Keratinocyte (primary cell): ENCODE measurements around the gene BSPH1. TPM values are rescaled to one million over a fixed set of nuclear protein-coding genes. Genes with fewer than 3 reads are reported as not detected.

ENCODE experiments used
- DNase-seq: peaks from one replicate; pipeline ENCODE4 v3.0.0-alpha.2; 2011; ENCODE audit warnings: low read depth, missing footprints, low spot score
- FAIRE-seq: peaks from 2 replicates; lab custom pipeline; 2011; peaks lifted over from hg19 to GRCh38; lab: Jason Lieb, UNC
- H2AFZ ChIP-seq: 2 replicates; pipeline ENCODE4 v1.6.0; 2012; ENCODE audit warnings: low read length, control low read depth, inconsistent platforms; ENCODE audit not compliant: control insufficient read depth
- H3K27ac ChIP-seq: 2 replicates; pipeline ENCODE4 v1.5.1; 2011; ENCODE audit warnings: low read length; ENCODE audit not compliant: control insufficient read depth, insufficient read depth
- H3K27me3 ChIP-seq: 3 replicates; pipeline ENCODE4 v1.6.0; 2011; ENCODE audit warnings: low read length; ENCODE audit not compliant: control insufficient read depth, insufficient read depth; ENCODE audit errors: extremely low read depth
- H3K36me3 ChIP-seq, 2 experiments: 2 replicates in 1 of 2; 3 replicates in 1 of 2; pipeline ENCODE4 v1.5.1; 2011; ENCODE audit warnings: low read length in 2 of 2, mild to moderate bottlenecking in 1 of 2; ENCODE audit not compliant: control insufficient read depth in 2 of 2, insufficient read depth in 2 of 2; ENCODE audit errors: extremely low read depth in 1 of 2
- H3K4me1 ChIP-seq: 3 replicates; pipeline ENCODE4 v1.5.1; 2011; ENCODE audit warnings: low read length; ENCODE audit not compliant: control insufficient read depth, insufficient read depth; ENCODE audit errors: extremely low read depth
- H3K4me2 ChIP-seq: 3 replicates; pipeline ENCODE4 v1.6.0; 2011; ENCODE audit warnings: low read depth, low read length; ENCODE audit not compliant: control insufficient read depth, insufficient read depth; ENCODE audit errors: extremely low read depth
- H3K4me3 ChIP-seq, 3 experiments: fragments of 200-600 bp in 1 of 3; sonication (generic) in 1 of 3; 2 replicates in 2 of 3; 3 replicates in 1 of 3; pipeline ENCODE4 v1.5.1; 2011 to 2016; ENCODE audit warnings: low read length in 3 of 3, mild to moderate bottlenecking in 3 of 3, control low read depth in 2 of 3, inconsistent platforms in 1 of 3, low read depth in 1 of 3, mixed read lengths in 1 of 3, mixed run types in 1 of 3, moderate library complexity in 1 of 3; ENCODE audit not compliant: control insufficient read depth in 2 of 3, insufficient read depth in 2 of 3; ENCODE audit errors: extremely low read depth in 1 of 3
- H3K79me2 ChIP-seq: 2 replicates; pipeline ENCODE4 v1.6.0; 2012; ENCODE audit warnings: low read length; ENCODE audit not compliant: control insufficient read depth, insufficient read depth
- H3K9ac ChIP-seq: 3 replicates; pipeline ENCODE4 v1.6.0; 2011; ENCODE audit warnings: low read length; ENCODE audit not compliant: control insufficient read depth, insufficient read depth; ENCODE audit errors: extremely low read depth
- H3K9me1 ChIP-seq: 3 replicates; pipeline ENCODE4 v1.6.0; 2011; ENCODE audit warnings: low read length; ENCODE audit not compliant: control insufficient read depth, insufficient read depth; ENCODE audit errors: extremely low read depth
- H3K9me3 ChIP-seq: 2 replicates; pipeline ENCODE4 v1.5.1; 2012; ENCODE audit warnings: low read depth, low read length; ENCODE audit not compliant: control insufficient read depth
- H4K20me1 ChIP-seq: 3 replicates; pipeline ENCODE4 v1.6.0; 2011; ENCODE audit warnings: low read length; ENCODE audit not compliant: control insufficient read depth, insufficient read depth; ENCODE audit errors: extremely low read depth
- EZH2 ChIP-seq: IDR thresholded peaks from one replicate; pipeline ENCODE4 v1.6.1; 2012; ENCODE audit warnings: inconsistent platforms, mild to moderate bottlenecking, low read length, moderate library complexity
- dilution Hi-C: fragments of 300-500 bp; cut with MboI; formaldehyde crosslinking; loops from one replicate; pipeline ENCODE4 v1.7.0; 2020; ENCODE audit warnings: low sequenced_read_pairs; ENCODE audit not compliant: extremely low pct_ligation_motif_present
- polyA plus RNA-seq, 5 experiments: library from polyadenylated mRNA; depleted of rRNA in 3 of 5; stranded (reverse) in 3 of 5; stranded (forward) in 1 of 5; unstranded in 1 of 5; fragments of >200 nt; gene quantifications; 1 replicate in 1 of 5; 2 replicates in 3 of 5; 3 replicates in 1 of 5; pipeline versions ENCODE4 v1.2.1 to v1.2.3, GENCODE V29; 2011 to 2012; ENCODE audit warnings: missing spikeins in 2 of 5, low read depth in 1 of 5, low replicate concordance in 1 of 5
- TF ChIP-seq, protein P1 (sequence below), 3 experiments: IDR thresholded peaks in 1 of 3; conservative IDR thresholded peaks in 1 of 3; optimal IDR thresholded peaks in 1 of 3; 2 replicates in 2 of 3; 3 replicates in 1 of 3; pipeline versions ENCODE3 to v1.5.1; 2011; ENCODE audit warnings: low read length in 3 of 3, mild to moderate bottlenecking in 3 of 3, moderate library complexity in 2 of 3, control low read depth in 1 of 3, inconsistent platforms in 1 of 3; ENCODE audit not compliant: insufficient read depth in 2 of 3; ENCODE audit errors: extremely low read depth in 1 of 3

The BSPH1 gene
- polyA plus RNA-seq, 1 donor (not counting 4 experiments of a cell fraction or from before 2014, with no cell fraction given) = not detected

DNA sequence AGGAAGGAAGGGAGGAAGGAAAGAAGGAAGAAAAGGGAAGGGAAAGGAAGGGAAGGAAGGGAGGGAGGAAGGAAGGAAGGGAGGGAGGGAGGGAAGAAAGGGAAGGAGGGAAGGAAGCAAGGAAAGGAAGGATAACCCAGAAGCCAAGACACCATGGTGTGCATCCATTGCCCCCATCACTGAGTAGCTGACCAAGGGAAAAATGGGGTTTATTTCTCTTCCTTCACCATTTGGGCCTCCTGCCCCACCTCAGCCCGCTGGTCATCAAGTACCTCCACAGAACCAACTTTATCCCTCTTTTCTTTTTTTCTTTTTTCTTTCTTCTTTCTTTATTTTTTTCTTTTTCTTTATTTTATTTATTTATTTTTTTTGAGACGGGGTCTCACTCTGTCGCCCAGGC lies 31.5 kb upstream of the BSPH1 start:
- no peaks in the 10 kb centered on the region for H3K27me3 ChIP-seq
- H3K36me3 ChIP-seq = no peaks in the 10 kb centered on the region
- no peaks in the 10 kb centered on the region for H4K20me1 ChIP-seq
- no peak for DNase-seq
- no peak for FAIRE-seq
- H3K4me3 ChIP-seq = no peak overlapping the region
- dilution Hi-C loops = no loop called here
- no peak overlapping the region for H2AFZ ChIP-seq
- no peaks in the 10 kb centered on the region for H3K9me3 ChIP-seq
- no peaks in the 10 kb centered on the region for H3K9me1 ChIP-seq
- H3K27ac ChIP-seq = no peak overlapping the region
- no peak for TF ChIP-seq EZH2
- TF ChIP-seq, protein P1, sequence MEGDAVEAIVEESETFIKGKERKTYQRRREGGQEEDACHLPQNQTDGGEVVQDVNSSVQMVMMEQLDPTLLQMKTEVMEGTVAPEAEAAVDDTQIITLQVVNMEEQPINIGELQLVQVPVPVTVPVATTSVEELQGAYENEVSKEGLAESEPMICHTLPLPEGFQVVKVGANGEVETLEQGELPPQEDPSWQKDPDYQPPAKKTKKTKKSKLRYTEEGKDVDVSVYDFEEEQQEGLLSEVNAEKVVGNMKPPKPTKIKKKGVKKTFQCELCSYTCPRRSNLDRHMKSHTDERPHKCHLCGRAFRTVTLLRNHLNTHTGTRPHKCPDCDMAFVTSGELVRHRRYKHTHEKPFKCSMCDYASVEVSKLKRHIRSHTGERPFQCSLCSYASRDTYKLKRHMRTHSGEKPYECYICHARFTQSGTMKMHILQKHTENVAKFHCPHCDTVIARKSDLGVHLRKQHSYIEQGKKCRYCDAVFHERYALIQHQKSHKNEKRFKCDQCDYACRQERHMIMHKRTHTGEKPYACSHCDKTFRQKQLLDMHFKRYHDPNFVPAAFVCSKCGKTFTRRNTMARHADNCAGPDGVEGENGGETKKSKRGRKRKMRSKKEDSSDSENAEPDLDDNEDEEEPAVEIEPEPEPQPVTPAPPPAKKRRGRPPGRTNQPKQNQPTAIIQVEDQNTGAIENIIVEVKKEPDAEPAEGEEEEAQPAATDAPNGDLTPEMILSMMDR (optimal IDR thresholded peaks at IDR 0.05 in 1 of 3, IDR thresholded peaks at IDR 0.05 in 1 of 3, conservative IDR thresholded peaks at IDR 0.05 in 1 of 3; ENCODE audit: extremely low read depth in 1 of 3, insufficient read depth in 2 of 3, low read length in 3 of 3) = no peak
- no peaks in the 10 kb centered on the region for H3K79me2 ChIP-seq
- no peak overlapping the region for H3K4me2 ChIP-seq
- no peak overlapping the region for H3K9ac ChIP-seq
- H3K4me1 ChIP-seq = no peaks in the 10 kb centered on the region

DNA sequence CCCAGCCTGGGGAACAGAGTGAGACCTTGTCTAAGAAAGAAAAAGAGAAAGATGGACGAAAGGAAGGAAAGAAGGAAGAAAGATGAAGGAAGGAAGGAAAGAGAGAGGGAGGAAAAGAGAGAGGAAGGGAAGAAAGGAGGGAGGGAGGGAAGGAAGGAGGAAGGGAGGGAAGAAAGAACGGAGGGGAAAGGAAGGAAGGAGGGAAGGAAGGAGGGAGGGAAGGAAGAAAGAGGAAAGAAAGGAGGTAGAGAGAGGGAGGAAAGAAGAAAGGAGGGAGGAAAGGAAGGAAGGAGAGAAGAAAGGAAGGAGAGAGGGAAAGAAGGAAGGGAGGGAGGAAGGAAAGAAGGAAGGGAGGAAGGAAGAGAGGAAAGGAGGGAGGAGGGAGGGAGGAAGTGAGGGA lies 31.0 kb upstream of the BSPH1 start:
- no peak for FAIRE-seq
- no peaks in the 10 kb centered on the region for H4K20me1 ChIP-seq
- no peaks in the 10 kb centered on the region for H3K9me3 ChIP-seq
- no peak for DNase-seq
- dilution Hi-C loops = no loop called here
- H3K36me3 ChIP-seq = no peaks in the 10 kb centered on the region
- H3K9me1 ChIP-seq = no peaks in the 10 kb centered on the region
- no peak overlapping the region for H3K9ac ChIP-seq
- no peak overlapping the region for H3K4me3 ChIP-seq
- H3K27ac ChIP-seq = no peak overlapping the region
- no peaks in the 10 kb centered on the region for H3K79me2 ChIP-seq
- no peaks in the 10 kb centered on the region for H3K4me1 ChIP-seq
- no peak overlapping the region for H3K4me2 ChIP-seq
- TF ChIP-seq, protein P1 (optimal IDR thresholded peaks at IDR 0.05 in 1 of 3, IDR thresholded peaks at IDR 0.05 in 1 of 3, conservative IDR thresholded peaks at IDR 0.05 in 1 of 3; ENCODE audit: extremely low read depth in 1 of 3, insufficient read depth in 2 of 3, low read length in 3 of 3) = no peak
- TF ChIP-seq EZH2 = no peak
- no peak overlapping the region for H2AFZ ChIP-seq
- H3K27me3 ChIP-seq = no peaks in the 10 kb centered on the region
